SK-N-DZ (cell line): ENCODE data around the gene MME.

Source experiments
- DNase-seq: peaks from one replicate; pipeline ENCODE4 v3.0.0-alpha.2; 2015; ENCODE audit warnings: low spot score

MME gene

GRCh38 chr3:155138677-155139076 is 58.6 kb downstream of the MME start:
- no peak for DNase-seq

GRCh38 chr3:155147588-155147987 is 67.5 kb downstream of the MME start:
- DNase-seq, result no peak

- DNase-seq, result no peak
Measured at GRCh38 chr3:155149494-155149893, 69.4 kb downstream of the MME start.

- DNase-seq, result no peak
Measured at GRCh38 chr3:155153242-155154186, 73.4 kb downstream of the MME start.

GRCh38 chr3:155154255-155154654 is 74.1 kb downstream of the MME start:
- DNase-seq, result no peak

GRCh38 chr3:155158346-155159037 is 78.4 kb downstream of the MME start:
- DNase-seq, result no peak

GRCh38 chr3:155159301-155159700 is 79.2 kb downstream of the MME start:
- DNase-seq, result no peak

- DNase-seq, result no peak
Measured at GRCh38 chr3:155161640-155162292, 81.6 kb downstream of the MME start.

- no peak for DNase-seq
Measured at GRCh38 chr3:155164306-155164705, 84.2 kb downstream of the MME start.

- DNase-seq, result no peak
Measured at GRCh38 chr3:155166441-155166840, 86.3 kb downstream of the MME start.

GRCh38 chr3:155169197-155169596 is 89.1 kb downstream of the MME start:
- no peak for DNase-seq

- no peak for DNase-seq
Measured at GRCh38 chr3:155173771-155174170, 93.7 kb downstream of the MME start.

- no peak for DNase-seq
Measured at GRCh38 chr3:155178810-155179436, 98.8 kb downstream of the MME start.

GRCh38 chr3:155179437-155179827 is 99.3 kb downstream of the MME start:
- no peak for DNase-seq

GRCh38 chr3:155179966-155180757 is 100.0 kb downstream of the MME start:
- no peak for DNase-seq

- no peak for DNase-seq
Measured at GRCh38 chr3:155182467-155182866, 102.3 kb downstream of the MME start.

- DNase-seq, result no peak
Measured at GRCh38 chr3:155184011-155184410, 103.9 kb downstream of the MME start.

- DNase-seq, result no peak
Measured at GRCh38 chr3:155185631-155186071, 105.5 kb downstream of the MME start.

- no peak for DNase-seq
Measured at GRCh38 chr3:155188031-155188430, 107.9 kb downstream of the MME start.

GRCh38 chr3:155189478-155189877 is 109.4 kb downstream of the MME start:
- no peak for DNase-seq

- no peak for DNase-seq
Measured at GRCh38 chr3:155190691-155191090, 110.6 kb downstream of the MME start.
